WTC11 (cell line): ENCODE results near the gene REPIN1.

Experiments
- MXD4 ChIP-seq: fragments of 250-450 bp; sonication (Bioruptor Pico); IDR thresholded peaks from 2 replicates; pipeline ENCODE4 v1.8.0; 2021; ENCODE audit warnings: mild to moderate bottlenecking, moderate library complexity, borderline replicate concordance
- SP1 ChIP-seq: sonication (generic); formaldehyde crosslinking; conservative IDR thresholded peaks from 2 replicates; pipeline ENCODE4 v1.8.1; 2022; ENCODE audit warnings: missing genetic modification reagents
- TP53 ChIP-seq: sonication (generic); formaldehyde crosslinking; IDR thresholded peaks from 2 replicates; pipeline ENCODE4 v1.8.1; 2023; ENCODE audit warnings: mild to moderate bottlenecking, missing genetic modification reagents
- TF ChIP-seq, protein P1 (sequence below): fragments of 200-600 bp; IDR thresholded peaks from 2 replicates; pipeline ENCODE4 v1.8.0; 2022; ENCODE audit warnings: antibody characterized with exemption

DNA sequence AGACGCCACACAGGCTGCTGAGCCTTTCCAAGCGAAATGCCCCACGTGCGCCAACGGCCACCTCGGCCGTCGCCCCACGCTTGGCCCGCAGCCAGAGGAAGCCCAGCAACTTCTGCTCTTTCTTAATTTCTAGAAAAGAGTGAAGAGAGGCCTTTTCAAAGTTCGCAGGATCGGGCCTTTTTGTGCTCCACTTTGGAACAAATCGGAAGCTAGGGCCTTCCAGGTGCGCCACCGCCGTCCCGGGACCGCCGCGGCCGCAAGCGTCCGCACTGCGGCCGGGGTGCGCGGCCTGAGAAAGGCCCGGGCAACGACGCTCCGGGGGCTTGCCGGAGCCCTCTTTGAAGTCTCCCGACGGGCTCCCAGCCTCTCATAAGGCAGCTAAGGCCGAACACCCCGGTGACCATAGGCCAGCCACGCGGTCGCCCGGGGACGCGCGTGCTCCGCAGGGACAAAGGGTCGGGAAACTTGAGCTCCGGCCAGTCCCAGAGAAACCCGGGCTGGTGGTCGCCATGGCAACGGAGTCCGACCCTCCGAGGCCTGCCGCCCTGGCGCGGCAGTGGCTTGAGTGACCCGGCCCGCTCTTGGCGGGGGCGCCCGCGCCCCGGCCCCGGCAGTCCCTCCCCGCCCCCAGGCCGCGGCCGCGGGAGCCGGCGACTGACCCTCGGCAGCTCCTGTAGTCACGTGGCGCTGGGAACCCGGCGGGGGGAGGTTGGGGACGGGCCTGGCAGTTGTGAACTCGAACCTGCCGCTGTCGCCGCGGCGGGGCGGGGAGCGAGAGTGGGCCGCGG is at the start of gene REPIN1:
- no peak for TF ChIP-seq TP53 (CRISPR knock-in tag)
- TF ChIP-seq, protein P1, sequence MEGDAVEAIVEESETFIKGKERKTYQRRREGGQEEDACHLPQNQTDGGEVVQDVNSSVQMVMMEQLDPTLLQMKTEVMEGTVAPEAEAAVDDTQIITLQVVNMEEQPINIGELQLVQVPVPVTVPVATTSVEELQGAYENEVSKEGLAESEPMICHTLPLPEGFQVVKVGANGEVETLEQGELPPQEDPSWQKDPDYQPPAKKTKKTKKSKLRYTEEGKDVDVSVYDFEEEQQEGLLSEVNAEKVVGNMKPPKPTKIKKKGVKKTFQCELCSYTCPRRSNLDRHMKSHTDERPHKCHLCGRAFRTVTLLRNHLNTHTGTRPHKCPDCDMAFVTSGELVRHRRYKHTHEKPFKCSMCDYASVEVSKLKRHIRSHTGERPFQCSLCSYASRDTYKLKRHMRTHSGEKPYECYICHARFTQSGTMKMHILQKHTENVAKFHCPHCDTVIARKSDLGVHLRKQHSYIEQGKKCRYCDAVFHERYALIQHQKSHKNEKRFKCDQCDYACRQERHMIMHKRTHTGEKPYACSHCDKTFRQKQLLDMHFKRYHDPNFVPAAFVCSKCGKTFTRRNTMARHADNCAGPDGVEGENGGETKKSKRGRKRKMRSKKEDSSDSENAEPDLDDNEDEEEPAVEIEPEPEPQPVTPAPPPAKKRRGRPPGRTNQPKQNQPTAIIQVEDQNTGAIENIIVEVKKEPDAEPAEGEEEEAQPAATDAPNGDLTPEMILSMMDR, result no peak
- TF ChIP-seq MXD4 (CRISPR knock-in tag), result no peak
- TF ChIP-seq SP1, result 0 out of 2 replicates have a peak, but pooled peaks have one; percentile 11
